Esophagus mucosa (tissue), 1 donor: ENCODE results near the gene AP2A2. TPM values are rescaled to one million over a fixed set of nuclear protein-coding genes. Genes with fewer than 3 reads are reported as not detected.

ENCODE experiments used
- ATAC-seq: fragments of 200-7000 bp; cut with Tn5 transposase; one replicate; pipeline ENCODE4 v1.9.1; 2020
- total RNA-seq: library from RNA; stranded (reverse); gene quantifications from one replicate; pipeline ENCODE4 v1.2.4, GENCODE V29; 2023
- donor health status: DM: yes; HTN: yes; CAD: no.

The AP2A2 gene
- total RNA-seq, 1 donor from 2014 or later = 34.9 TPM

- peak; percentile 44 for ATAC-seq
Observed at GRCh38 chr11:1017269-1018005, 91.8 kb downstream of the AP2A2 start.

- ATAC-seq = no peak
Observed at GRCh38 chr11:1018091-1018490, 92.4 kb downstream of the AP2A2 start.

- ATAC-seq = no peak
Observed at GRCh38 chr11:1019321-1019910, 93.7 kb downstream of the AP2A2 start.

GRCh38 chr11:1020211-1020905 is 94.7 kb downstream of the AP2A2 start:
- ATAC-seq = no peak

GRCh38 chr11:1022411-1022810 is 96.7 kb downstream of the AP2A2 start:
- no peak for ATAC-seq

GRCh38 chr11:1022908-1023810 is 97.5 kb downstream of the AP2A2 start:
- no peak for ATAC-seq

- ATAC-seq = no peak
Observed at GRCh38 chr11:1023811-1024596, 98.3 kb downstream of the AP2A2 start.

- no peak for ATAC-seq
Observed at GRCh38 chr11:1024597-1025409, 99.1 kb downstream of the AP2A2 start.

GRCh38 chr11:1025410-1026162 is 99.9 kb downstream of the AP2A2 start:
- ATAC-seq = no peak

- ATAC-seq = no peak
Observed at GRCh38 chr11:1026163-1026450, 100.4 kb downstream of the AP2A2 start.

- no peak for ATAC-seq
Observed at GRCh38 chr11:1026641-1027482, 101.2 kb downstream of the AP2A2 start.

- ATAC-seq = no peak
Observed at GRCh38 chr11:1027483-1028290, 102.0 kb downstream of the AP2A2 start.

- no peak for ATAC-seq
Observed at GRCh38 chr11:1028291-1028540, 102.5 kb downstream of the AP2A2 start.

- ATAC-seq = no peak
Observed at GRCh38 chr11:1028616-1029015, 102.9 kb downstream of the AP2A2 start.

GRCh38 chr11:1029051-1029450 is 103.4 kb downstream of the AP2A2 start:
- ATAC-seq = no peak

GRCh38 chr11:1029654-1030053 is 104.0 kb downstream of the AP2A2 start:
- ATAC-seq = no peak

- ATAC-seq = no peak
Observed at GRCh38 chr11:1030086-1030485, 104.4 kb downstream of the AP2A2 start.

- ATAC-seq = no peak
Observed at GRCh38 chr11:1030556-1030955, 104.9 kb downstream of the AP2A2 start.
